Measurements from ENCODE around the gene PPP1R1C.
"Not testable (repeated sequence)": the region's sequence is repeated elsewhere in the genome, so short reads cannot be mapped to it uniquely, and the experiment has no call there.

- TF ChIP-seq RAD21 (CRISPR knock-in tag; IDR thresholded peaks at IDR 0.05); ZNF446 (CRISPR knock-in tag; IDR thresholded peaks at IDR 0.05); ZNF558 (CRISPR knock-in tag; IDR thresholded peaks at IDR 0.05; ENCODE audit: borderline replicate concordance); JUNB (CRISPR knock-in tag; IDR thresholded peaks at IDR 0.05; ENCODE audit: borderline replicate concordance); ZNF75D (CRISPR knock-in tag; IDR thresholded peaks at IDR 0.05; ENCODE audit: borderline replicate concordance); TAF1 (CRISPR knock-in tag; IDR thresholded peaks at IDR 0.05); BRF2 (CRISPR knock-in tag; IDR thresholded peaks at IDR 0.05): not testable (repeated sequence)
Observed at GRCh38 chr2:182030875-182031274, 45.2 kb downstream of the PPP1R1C start.
